ENCODE data around the gene CRTAC1.
A peak's percentile ranks its signal among the peaks of the same experiment; 100 is the strongest.

The CRTAC1 gene

DNA sequence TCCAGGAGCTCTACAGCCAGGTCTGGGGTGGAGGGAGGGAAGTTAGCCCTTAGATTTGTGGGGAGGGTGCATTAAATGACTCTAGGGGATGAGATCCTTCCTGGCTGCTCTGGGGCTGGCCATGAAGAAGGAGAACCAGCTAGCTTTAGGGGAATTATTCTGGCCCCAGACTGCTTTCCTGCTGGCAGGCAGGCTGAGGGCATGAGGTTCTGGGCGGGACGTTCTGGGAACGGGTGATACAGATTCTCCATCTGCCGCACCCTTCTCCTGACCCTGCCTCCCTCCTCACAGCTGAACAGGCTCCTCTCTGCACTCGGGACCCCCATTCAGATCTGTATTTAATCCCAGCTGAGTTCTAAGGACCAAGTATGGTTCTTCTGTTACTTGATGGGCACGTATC lies 156.9 kb downstream of the CRTAC1 start:
- no peak for DNase-seq (ENCODE audit: low read depth)
- no peak overlapping the region for H3K4me3 ChIP-seq (ENCODE audit: low read depth, low read length)
- TF ChIP-seq, protein P1, sequence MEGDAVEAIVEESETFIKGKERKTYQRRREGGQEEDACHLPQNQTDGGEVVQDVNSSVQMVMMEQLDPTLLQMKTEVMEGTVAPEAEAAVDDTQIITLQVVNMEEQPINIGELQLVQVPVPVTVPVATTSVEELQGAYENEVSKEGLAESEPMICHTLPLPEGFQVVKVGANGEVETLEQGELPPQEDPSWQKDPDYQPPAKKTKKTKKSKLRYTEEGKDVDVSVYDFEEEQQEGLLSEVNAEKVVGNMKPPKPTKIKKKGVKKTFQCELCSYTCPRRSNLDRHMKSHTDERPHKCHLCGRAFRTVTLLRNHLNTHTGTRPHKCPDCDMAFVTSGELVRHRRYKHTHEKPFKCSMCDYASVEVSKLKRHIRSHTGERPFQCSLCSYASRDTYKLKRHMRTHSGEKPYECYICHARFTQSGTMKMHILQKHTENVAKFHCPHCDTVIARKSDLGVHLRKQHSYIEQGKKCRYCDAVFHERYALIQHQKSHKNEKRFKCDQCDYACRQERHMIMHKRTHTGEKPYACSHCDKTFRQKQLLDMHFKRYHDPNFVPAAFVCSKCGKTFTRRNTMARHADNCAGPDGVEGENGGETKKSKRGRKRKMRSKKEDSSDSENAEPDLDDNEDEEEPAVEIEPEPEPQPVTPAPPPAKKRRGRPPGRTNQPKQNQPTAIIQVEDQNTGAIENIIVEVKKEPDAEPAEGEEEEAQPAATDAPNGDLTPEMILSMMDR (conservative IDR thresholded peaks at IDR 0.05; ENCODE audit: low read depth, low read length), result no peak

DNA sequence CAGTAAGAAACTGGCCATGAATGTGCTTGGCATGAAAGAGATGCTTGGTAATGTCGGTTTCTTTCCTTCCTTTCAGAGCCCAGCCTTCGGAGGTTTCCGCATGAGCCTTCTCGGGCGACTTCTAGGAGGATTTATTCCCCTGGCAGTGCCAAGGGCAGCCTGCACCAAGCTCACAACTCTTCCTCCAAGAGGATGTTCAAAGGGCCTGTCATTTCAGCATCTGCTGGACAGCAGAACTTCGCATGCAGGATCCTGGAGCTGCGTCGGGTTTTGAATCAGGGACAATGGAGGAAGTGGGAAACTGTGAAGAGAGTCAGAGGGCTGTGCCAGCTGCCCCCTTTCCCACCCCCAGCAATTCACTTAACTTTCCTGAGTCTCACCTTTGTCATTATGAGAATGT lies 159.4 kb downstream of the CRTAC1 start:
- no peak for DNase-seq (ENCODE audit: low read depth)
- no peak overlapping the region for H3K4me3 ChIP-seq (ENCODE audit: low read depth, low read length)
- TF ChIP-seq, protein P1 (conservative IDR thresholded peaks at IDR 0.05; ENCODE audit: low read depth, low read length), result no peak

DNA sequence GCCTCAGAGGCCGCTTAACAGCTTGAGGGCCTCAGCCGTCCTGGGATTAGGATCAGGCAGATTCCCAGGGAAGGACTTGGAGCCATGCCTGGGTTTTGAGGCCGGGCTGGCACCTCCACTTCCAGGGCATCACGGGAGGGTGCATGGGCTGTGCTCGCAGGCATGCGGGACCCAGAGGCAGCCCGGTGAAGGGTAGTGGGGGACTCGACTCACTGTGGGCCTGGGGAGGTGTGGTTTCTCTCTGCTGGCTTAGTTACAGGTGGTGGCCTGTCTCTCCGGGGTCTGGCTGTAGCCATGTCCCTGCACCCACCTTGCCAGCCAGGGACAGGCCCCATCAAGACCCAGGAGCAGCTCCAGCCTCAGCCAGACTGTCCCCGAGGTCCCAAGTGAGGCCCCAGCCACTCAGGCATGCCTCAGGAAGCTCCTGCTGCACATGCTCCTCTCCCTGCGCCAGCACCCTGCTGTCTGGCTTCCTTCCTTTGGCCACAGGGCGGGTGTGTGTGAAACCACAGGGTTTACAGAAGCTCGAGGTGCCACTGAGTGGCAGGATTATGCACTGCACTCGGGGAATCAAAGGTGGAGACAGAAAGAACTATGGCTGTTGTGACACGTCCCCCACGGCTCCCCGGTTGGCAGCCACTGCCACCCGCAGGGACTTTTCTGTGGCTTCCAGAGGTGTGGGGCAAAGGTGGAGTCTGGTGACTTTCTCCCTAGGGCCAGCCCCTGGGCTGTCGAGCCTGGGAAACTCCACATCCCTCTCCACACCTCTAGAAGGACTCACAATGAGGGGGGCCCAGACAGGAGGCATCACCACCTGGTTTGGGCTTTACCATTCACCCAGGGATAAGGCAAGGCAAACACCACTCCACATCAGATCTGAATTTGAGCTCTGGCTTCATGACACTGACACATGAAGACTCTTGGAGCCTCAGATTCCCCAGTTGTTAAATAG lies 161.1 kb downstream of the CRTAC1 start:
- TF ChIP-seq, protein P1 (conservative IDR thresholded peaks at IDR 0.05; ENCODE audit: low read depth, low read length), result peak; percentile 89
- DNase-seq (ENCODE audit: low read depth), result peak; percentile 95
- no peak overlapping the region for H3K4me3 ChIP-seq (ENCODE audit: low read depth, low read length)

DNA sequence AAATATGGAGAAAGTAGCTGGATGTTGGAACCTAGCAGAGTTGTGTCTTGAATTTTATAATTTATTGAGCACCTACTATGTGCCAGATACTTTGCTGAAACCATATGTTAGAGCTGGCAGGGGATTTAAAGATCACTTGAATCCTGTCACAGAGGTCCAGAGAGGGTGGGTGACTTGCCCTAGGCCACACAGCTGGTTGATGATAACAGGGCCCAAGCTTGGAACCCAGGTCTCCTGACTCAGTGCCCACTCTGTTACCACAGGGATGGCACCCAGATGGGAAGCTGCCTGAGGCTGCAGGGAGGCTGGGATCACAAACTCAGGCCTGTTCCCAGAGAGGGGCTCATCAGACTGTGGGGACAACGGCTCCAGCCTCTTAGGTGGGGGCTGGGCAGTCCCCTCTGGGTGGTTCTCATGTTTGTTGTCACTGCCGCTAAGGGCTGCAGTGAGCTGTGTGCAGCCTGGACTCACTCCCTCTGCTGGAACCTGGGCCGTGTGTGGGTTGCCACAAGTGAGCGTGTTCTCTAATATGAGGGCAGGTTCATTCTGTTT lies 162.2 kb downstream of the CRTAC1 start:
- H3K4me3 ChIP-seq (ENCODE audit: low read depth, low read length), result no peak overlapping the region
- no peak for DNase-seq (ENCODE audit: low read depth)
- TF ChIP-seq, protein P1 (conservative IDR thresholded peaks at IDR 0.05; ENCODE audit: low read depth, low read length), result peak; percentile 9

DNA sequence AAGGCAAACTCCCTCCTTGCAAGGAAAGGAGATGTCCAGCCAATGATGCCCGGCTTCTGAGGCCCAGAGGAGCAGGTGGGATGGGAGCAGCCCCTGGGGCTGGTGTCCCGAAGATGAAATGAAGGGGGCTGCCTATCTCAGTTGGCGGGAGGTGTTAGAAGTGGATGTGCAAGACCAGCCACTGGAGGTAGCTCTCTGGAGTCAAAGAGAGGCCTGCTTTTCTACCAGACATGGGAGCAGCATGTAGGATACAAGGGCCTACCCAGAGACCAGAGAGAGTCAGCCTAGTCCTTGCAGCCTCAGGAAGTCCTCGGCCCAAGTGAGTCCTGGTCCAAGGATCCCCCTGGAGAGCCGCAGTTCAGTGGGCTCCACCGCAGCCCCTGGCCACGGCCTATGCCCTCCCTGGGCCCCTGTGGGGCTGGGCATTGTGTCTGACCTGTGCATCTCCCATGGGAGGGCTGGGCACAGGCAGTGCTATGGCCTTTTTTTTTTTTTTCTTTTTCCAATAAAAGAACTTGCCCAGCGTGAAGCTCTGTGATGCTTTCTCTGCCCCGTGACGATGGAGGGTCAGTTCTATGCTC lies 163.1 kb downstream of the CRTAC1 start:
- no peak for DNase-seq (ENCODE audit: low read depth)
- TF ChIP-seq, protein P1 (conservative IDR thresholded peaks at IDR 0.05; ENCODE audit: low read depth, low read length), result no peak
- H3K4me3 ChIP-seq (ENCODE audit: low read depth, low read length), result no peak overlapping the region

DNA sequence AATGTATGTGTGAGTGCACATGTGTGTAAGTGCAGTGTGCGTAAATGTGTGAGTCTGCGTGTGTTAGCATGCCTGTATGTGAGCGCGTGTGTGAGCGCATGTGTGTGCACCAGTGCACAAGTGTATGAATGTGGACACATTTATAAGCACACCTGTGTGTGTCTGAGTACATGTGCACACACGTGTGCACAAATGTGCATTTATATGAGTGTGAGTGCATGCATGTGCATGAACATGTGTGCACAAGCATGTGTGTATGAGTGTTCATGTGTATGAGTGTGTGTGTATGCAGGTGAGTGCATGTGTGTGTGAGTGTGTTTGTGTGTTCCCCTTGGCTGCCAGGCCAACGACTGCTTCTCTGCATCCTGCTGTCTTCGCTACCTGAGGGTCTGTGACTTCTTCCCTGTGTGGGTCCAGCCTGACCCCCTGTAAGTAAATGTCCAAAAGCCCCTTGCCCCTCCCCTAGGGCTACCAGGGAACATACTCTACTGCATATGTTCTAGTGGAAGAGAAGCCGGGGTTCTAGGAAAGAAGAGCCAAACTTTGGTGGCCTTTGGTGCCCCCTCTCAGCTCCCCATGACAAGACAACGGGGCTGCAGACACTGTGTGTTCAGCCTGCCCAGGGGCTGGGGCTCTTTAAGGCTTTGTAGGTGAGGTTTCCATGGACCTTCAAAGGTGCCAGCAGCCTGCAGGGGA lies 163.7 kb downstream of the CRTAC1 start:
- DNase-seq (ENCODE audit: low read depth), result no peak
- TF ChIP-seq, protein P1 (conservative IDR thresholded peaks at IDR 0.05; ENCODE audit: low read depth, low read length), result no peak
- H3K4me3 ChIP-seq (ENCODE audit: low read depth, low read length), result no peak overlapping the region
